ENCODE measurements around the gene CXXC1. TPM values are rescaled to one million over a fixed set of nuclear protein-coding genes. Genes with fewer than 3 reads are reported as not detected.

Gene CXXC1
- total and polyA plus RNA-seq, 12 donors: 22.1 to 66.6 (median 26.7) TPM

GRCh38 chr18:50283469-50284209 is 3.9 kb downstream of the CXXC1 start:
- Histone ChIP-seq H3K9me3 (no peaks in the 10 kb centered on the region), H3K27me3 (no peaks in the 10 kb centered on the region), H3K36me3 (peaks cover 0 to 52% (median 8%) of the 10 kb centered on the region in 9 donors), H3K4me3 (no peak overlapping the region), H3K4me1 (peaks cover 12 to 48% (median 33%) of the 10 kb centered on the region in 9 donors), H3K27ac (no peak overlapping the region)
- TF ChIP-seq CTCF (IDR thresholded peaks at IDR 0.05): no peak
- intact Hi-C loops (cut with DNase I): loop anchor here in 4 of 10 donors (10.0 kb wide), 2 partner anchors 91 to 761 kb away; partner anchors contain the start of gene SKA1 (in 3 of the 4)
- ATAC-seq: no peak
- WGBS, 2 donors: 93% methylated on average over 29 of the region's 29 CpGs
- DNase-seq: peak in 1 of 2 donors; percentile 13

GRCh38 chr18:50282521-50283335 is 4.8 kb downstream of the CXXC1 start:
- DNase-seq (peak in 1 of 2 donors; percentile 33), ATAC-seq (no peak)
- intact Hi-C loops (cut with DNase I): loop anchor here in 4 of 10 donors (10.0 kb wide), 2 partner anchors 92 to 762 kb away; partner anchors contain the start of gene SKA1 (in 3 of the 4)
- Histone ChIP-seq H3K27ac (peak overlapping the region in 1 of 10 donors; percentile 93), H3K27me3 (no peaks in the 10 kb centered on the region), H3K4me3 (peak overlapping the region in 2 of 10 donors; percentile 79 to 98), H3K4me1 (peaks cover 12 to 45% (median 33%) of the 10 kb centered on the region in 9 donors), H3K9me3 (no peaks in the 10 kb centered on the region), H3K36me3 (peaks cover 0 to 60% (median 11%) of the 10 kb centered on the region in 9 donors)
- TF ChIP-seq CTCF (IDR thresholded peaks at IDR 0.05): no peak
- 94 to 95% methylated on average over 42 of the region's 42 CpGs for WGBS, 2 donors

- ATAC-seq: peak in 4 of 8 donors; percentile 1 to 25 (median 1)
These were observed 5.4 kb downstream of the CXXC1 start for GRCh38 chr18:50281972-50282520.

More at GRCh38 chr18:50281972-50282520, 5.4 kb downstream of the CXXC1 start:
- Histone ChIP-seq H3K4me1 (peaks cover 12 to 47% (median 33%) of the 10 kb centered on the region in 9 donors), H3K27ac (peak overlapping the region; percentile 73 to 98 (median 90)), H3K9me3 (no peaks in the 10 kb centered on the region), H3K36me3 (peaks cover 0 to 67% (median 12%) of the 10 kb centered on the region in 9 donors), H3K27me3 (no peaks in the 10 kb centered on the region), H3K4me3 (peak overlapping the region; percentile 75 to 98 (median 90))
- TF ChIP-seq CTCF (IDR thresholded peaks at IDR 0.05): no peak
- intact Hi-C loops (cut with DNase I): loop anchor here in 4 of 10 donors (10.0 kb wide), 2 partner anchors 93 to 763 kb away; partner anchors contain the start of gene SKA1 (in 3 of the 4)
- WGBS, 2 donors: 33 to 34% methylated on average over 32 to 35 of the region's 35 CpGs
- DNase-seq: no peak
